HUES6 (cell line): ENCODE measurements around the gene SLC10A6.
"Not testable (repeated sequence)": the region's sequence is repeated elsewhere in the genome, so short reads cannot be mapped to it uniquely, and the experiment has no call there.

Experiments
- H3K27ac ChIP-seq: 2 replicates; pipeline ENCODE4 v1.7.0; 2013; ENCODE audit warnings: low read depth, mild to moderate bottlenecking, low read length, inconsistent platforms
- H3K27me3 ChIP-seq: 2 replicates; pipeline ENCODE4 v1.6.1; 2013; ENCODE audit warnings: low read length; ENCODE audit not compliant: control insufficient read depth, insufficient read depth
- H3K36me3 ChIP-seq: 2 replicates; pipeline ENCODE4 v1.6.1; 2013; ENCODE audit warnings: low read length; ENCODE audit not compliant: control insufficient read depth, insufficient read depth
- H3K4me1 ChIP-seq: 2 replicates; pipeline ENCODE4 v1.6.1; 2013; ENCODE audit warnings: low read length; ENCODE audit not compliant: control insufficient read depth, insufficient read depth
- H3K4me3 ChIP-seq: 2 replicates; pipeline ENCODE4 v1.5.1; 2013; ENCODE audit warnings: low read depth, low read length
- H3K9ac ChIP-seq: one replicate; pipeline ENCODE4 v1.6.1; 2013; ENCODE audit warnings: mild to moderate bottlenecking, low read length
- H3K9me3 ChIP-seq: 2 replicates; pipeline ENCODE4 v1.6.1; 2013; ENCODE audit warnings: low read depth, low read length; ENCODE audit not compliant: control insufficient read depth, insufficient read depth

The SLC10A6 gene

DNA sequence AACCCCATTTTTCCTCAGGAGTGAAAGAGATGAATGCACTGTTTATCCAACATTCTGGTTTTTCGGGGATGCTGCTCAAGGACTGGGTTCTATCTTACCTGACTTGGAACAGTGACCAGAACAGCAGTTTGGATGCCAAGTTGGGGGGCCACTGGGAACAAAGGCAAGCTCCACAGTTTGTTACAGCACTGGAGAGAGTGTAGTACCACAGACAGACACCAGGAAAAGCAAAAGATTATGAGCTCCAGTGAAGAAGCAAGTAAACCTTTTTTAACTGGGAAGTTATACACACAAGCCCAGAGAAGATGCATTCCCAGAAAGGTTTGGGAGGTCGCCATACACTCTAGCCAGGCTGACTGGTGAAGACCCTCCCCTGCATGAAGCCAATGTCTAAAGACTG is 29.5 kb upstream of the SLC10A6 start:
- Histone ChIP-seq H3K27ac (no peak overlapping the region), H3K4me3 (no peak overlapping the region), H3K36me3 (no peaks in the 10 kb centered on the region), H3K9ac (no peak overlapping the region), H3K4me1 (peaks cover 4% of the 10 kb centered on the region; the same call in 1 of the 2 replicates), H3K27me3 (no peaks in the 10 kb centered on the region), H3K9me3 (peaks cover 18% of the 10 kb centered on the region)

DNA sequence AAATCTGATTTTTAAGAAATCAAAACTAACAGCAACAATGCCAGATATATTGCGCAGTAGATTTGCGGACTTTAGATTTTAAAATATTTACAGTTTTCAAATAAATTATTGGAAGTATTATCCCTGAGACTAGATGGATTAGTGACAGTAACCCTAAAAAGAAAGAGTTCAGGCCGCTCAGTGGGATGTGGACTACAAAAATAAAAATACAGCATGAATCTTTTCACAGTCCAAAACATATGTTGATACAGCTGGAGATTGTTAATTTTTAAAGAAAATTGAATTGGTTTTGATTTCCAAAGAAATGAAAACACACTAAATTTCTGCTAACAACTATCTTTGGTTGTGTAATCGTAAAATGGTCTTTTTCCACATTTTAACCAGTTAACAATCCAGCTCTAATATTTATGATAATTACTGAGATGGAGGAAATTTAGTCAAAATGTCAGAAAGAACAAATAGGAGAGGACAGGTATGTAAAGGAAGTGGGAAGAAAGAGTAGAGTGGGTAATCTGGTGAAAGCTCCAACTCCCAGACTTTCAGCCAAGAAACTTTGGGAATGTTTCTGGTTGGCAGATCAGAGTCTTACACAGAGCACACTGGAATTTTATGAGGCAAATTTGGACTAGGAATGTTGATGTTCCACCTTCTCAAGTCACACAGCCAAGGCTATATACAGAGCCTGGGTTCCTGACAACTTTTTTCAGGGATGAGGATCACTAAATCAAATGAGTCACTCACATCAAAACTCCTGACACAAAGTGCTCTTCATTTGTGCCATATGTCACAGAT is 27.9 kb upstream of the SLC10A6 start:
- Histone ChIP-seq H3K9me3 (peaks cover 18% of the 10 kb centered on the region), H3K4me3 (no peak overlapping the region), H3K4me1 (0 out of 2 replicates have a peak, but pooled peaks cover under 1% of the 10 kb centered on the region), H3K27me3 (no peaks in the 10 kb centered on the region), H3K9ac (no peak overlapping the region), H3K27ac (no peak overlapping the region), H3K36me3 (no peaks in the 10 kb centered on the region)

DNA sequence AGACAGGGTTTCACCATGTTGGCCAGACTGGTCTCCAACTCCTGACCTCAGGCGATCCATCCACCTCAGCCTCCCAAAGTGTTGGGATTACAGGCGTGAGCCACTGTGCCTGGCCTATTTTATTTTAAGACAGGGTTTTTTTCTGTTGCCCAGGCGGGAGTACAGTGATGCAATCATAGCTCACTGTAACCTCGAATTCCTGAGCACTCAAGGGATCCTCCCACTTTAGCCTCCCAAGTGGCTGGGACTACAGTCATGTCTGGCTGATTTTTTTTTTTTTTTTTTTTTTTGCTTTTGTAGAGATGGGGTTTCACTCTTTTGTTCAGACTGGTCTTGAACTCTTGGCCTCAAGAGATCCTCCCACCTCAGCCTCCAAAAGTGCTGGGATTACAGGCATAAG is 26.3 kb upstream of the SLC10A6 start:
- not testable (repeated sequence) for H3K27me3 ChIP-seq, H3K4me1 ChIP-seq, H3K9ac ChIP-seq, H3K27ac ChIP-seq, H3K4me3 ChIP-seq, H3K36me3 ChIP-seq
- H3K9me3 ChIP-seq, result peaks cover 14% of the 10 kb centered on the region

DNA sequence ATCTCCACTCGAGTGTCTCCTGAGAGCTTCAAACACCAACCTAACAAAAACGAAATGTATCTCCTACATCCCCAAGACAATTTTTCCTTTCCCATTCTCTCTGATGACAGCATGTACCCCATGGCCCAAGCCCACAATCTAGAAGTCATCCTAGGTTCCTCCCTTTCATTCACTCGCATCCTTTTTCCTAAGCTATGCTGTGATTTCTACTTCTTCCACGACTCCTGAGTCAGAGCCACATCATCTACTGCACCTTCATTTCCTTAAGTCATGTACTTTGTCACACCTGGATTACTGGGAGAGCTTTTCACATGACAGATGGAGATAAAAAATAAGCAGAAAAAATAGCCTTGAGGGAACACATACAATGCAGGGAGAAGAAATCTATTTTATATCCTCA is 23.0 kb upstream of the SLC10A6 start:
- no peak overlapping the region for H3K9ac ChIP-seq
- no peaks in the 10 kb centered on the region for H3K27me3 ChIP-seq
- no peak overlapping the region for H3K27ac ChIP-seq
- H3K4me1 ChIP-seq, result no peaks in the 10 kb centered on the region
- no peak overlapping the region for H3K4me3 ChIP-seq
- no peaks in the 10 kb centered on the region for H3K36me3 ChIP-seq
- no peaks in the 10 kb centered on the region for H3K9me3 ChIP-seq

DNA sequence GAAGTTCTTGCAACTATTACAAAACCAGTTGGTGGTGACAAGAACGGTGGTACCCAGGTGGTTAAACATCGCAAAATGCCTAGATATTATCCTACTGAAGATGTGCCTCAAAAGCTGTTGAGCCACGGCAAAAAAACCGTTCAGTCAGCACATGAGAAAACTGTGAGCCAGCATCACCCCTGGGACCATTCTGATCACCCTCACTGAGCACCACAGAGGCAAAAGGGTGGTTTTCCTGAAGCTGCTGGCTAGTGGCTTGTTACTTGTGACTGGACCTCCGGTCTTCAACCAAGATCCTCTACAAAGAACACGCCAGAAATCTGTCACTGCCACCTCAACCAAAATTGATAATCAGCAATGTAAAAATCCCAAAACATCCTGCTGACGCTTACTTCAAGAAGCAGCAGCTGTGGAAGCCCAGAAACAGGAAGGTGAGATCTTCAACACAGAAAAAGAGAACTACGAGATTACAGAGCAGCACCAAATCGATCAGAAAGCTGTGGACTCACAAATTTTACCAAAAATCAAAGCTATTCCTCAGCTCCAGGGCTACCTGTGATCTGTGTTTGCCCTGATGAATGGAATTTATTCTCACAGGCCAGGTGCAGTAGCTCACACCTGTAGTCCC is 21.4 kb upstream of the SLC10A6 start:
- no peaks in the 10 kb centered on the region for H3K4me1 ChIP-seq
- H3K36me3 ChIP-seq, result no peaks in the 10 kb centered on the region
- no peak overlapping the region for H3K27ac ChIP-seq
- H3K27me3 ChIP-seq, result no peaks in the 10 kb centered on the region
- no peaks in the 10 kb centered on the region for H3K9me3 ChIP-seq
- no peak overlapping the region for H3K9ac ChIP-seq
- no peak overlapping the region for H3K4me3 ChIP-seq

DNA sequence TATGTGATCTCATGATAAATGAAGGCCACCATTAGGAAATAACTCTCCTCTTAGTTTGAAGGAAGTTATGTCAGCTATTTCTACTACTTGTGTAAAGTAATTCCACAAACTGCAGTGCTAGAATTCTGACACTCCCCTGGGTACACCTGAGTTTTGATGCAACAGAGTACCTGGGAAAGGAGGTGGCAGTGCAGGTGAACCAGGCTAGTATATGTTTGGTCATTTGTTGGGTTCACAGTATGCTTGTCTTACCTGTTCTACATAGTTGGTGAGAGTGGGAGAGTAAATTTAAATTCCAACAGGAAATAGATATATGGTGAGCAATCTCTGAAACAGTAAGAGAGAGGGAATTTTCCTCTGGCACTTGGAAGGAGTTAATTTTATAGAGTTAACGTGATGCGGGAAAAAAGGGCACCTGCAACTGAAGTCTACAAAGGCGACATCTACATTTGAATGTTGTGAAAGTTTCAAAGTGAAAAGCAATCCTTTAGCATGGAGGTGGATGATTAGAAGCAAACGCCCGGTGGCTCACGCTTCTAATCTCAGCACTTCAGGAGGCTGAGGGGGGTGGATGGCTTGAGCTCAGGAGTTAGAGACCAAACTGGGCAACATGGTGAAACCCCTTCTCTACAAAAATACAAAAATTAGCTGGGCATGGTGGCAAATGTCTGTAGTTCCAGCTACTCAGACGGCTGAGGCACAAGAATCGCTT is 8.3 kb upstream of the SLC10A6 start:
- H3K4me1 ChIP-seq, result peaks cover 11% of the 10 kb centered on the region
- H3K9me3 ChIP-seq, result no peaks in the 10 kb centered on the region
- no peak overlapping the region for H3K9ac ChIP-seq
- no peaks in the 10 kb centered on the region for H3K36me3 ChIP-seq
- H3K27ac ChIP-seq, result no peak overlapping the region
- H3K27me3 ChIP-seq, result peaks cover 42% of the 10 kb centered on the region
- H3K4me3 ChIP-seq, result 0 out of 2 replicates have a peak overlapping the region, but pooled peaks have one; percentile 16

DNA sequence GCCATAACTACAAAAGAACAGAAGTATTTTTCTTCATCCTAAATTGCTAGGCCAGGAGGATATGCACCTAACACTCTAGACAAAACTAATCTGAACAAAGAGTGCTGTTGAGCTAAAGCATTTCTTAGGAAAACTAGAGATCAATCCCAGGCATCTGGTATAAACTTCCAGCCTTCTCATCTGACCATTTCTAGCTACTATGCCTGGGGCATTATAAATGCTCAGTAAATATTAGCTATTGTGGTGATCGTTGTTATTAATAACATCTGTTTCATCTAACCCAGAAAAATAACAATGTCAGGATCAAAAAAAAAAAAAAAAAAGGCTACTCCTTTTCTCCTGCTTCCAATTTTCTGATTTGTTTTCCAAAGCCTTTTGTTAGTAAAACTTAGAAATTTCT is 7.7 kb upstream of the SLC10A6 start:
- Histone ChIP-seq H3K4me1 (peaks cover 11% of the 10 kb centered on the region), H3K9me3 (no peaks in the 10 kb centered on the region), H3K27me3 (peaks cover 42% of the 10 kb centered on the region), H3K36me3 (no peaks in the 10 kb centered on the region), H3K27ac (no peak overlapping the region), H3K4me3 (no peak overlapping the region), H3K9ac (no peak overlapping the region)

DNA sequence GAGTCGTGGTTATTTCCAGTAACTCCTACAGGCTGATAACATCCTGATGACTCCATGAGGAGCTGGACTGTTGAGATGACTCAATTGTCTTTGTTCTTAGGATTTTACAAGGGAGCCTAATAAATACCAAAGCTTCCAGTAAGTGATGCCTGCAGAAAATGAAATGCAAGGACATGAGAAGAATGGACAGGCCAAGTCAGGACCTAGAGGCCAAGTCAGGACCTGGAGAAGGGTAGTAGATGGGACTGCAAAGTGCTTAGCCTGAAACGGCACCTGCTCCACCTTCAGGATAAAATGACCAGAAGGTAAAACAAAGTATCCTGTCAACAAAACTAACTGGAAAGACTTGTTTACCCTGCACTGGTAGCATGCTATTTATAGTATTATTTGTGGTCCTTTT is 6.4 kb upstream of the SLC10A6 start:
- Histone ChIP-seq H3K36me3 (no peaks in the 10 kb centered on the region), H3K9ac (no peak overlapping the region), H3K9me3 (no peaks in the 10 kb centered on the region), H3K27ac (no peak overlapping the region), H3K27me3 (peaks cover 39% of the 10 kb centered on the region), H3K4me3 (no peak overlapping the region), H3K4me1 (peaks cover 11% of the 10 kb centered on the region)

DNA sequence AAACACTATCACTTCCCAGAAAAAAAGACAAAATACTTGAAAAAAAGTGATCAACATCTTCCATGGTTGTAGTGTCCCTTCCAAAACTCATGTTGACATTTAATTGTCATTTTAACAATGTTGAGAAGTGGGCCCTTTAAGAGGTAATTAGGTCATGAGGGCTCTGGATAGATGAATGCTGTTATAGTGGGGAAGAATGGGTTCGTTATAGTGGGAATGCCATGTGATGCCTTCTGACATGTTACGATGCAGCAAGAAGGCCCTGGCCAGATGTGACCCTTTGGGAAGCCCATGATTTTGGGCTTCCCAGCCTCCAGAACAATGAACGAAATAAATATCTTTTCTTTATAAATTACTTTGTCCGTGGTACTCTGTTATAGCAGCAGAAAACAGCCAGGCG is 4.0 kb upstream of the SLC10A6 start:
- H3K27me3 ChIP-seq, result peaks cover 26% of the 10 kb centered on the region
- no peak overlapping the region for H3K9ac ChIP-seq
- H3K4me1 ChIP-seq, result peaks cover 9% of the 10 kb centered on the region
- no peaks in the 10 kb centered on the region for H3K9me3 ChIP-seq
- no peak overlapping the region for H3K4me3 ChIP-seq
- no peak overlapping the region for H3K27ac ChIP-seq
- H3K36me3 ChIP-seq, result no peaks in the 10 kb centered on the region

DNA sequence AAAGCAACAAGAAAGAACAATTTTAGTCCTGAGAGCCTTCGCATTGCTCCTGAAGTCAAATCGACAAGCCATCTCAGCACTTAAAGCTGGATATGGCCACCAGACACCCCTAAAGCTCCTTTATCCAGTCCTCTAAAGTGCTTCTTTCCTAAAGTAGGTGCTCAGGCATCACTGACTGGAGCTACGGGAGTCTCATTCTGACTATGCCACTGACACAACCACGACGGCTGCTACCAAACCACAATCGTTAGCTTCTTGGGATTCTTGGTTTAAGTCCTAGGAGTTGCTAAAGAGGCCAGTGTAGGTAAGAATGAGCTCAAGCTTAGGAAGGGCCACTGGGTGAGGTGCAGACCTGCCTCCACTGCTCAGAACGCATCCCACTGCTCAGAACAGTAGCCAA is 1.0 kb downstream of the SLC10A6 start:
- Histone ChIP-seq H3K27me3 (no peaks in the 10 kb centered on the region), H3K36me3 (no peaks in the 10 kb centered on the region), H3K9me3 (no peaks in the 10 kb centered on the region), H3K4me1 (peaks cover 4% of the 10 kb centered on the region; the same call in 1 of the 2 replicates), H3K4me3 (no peak overlapping the region), H3K27ac (no peak overlapping the region), H3K9ac (no peak overlapping the region)

DNA sequence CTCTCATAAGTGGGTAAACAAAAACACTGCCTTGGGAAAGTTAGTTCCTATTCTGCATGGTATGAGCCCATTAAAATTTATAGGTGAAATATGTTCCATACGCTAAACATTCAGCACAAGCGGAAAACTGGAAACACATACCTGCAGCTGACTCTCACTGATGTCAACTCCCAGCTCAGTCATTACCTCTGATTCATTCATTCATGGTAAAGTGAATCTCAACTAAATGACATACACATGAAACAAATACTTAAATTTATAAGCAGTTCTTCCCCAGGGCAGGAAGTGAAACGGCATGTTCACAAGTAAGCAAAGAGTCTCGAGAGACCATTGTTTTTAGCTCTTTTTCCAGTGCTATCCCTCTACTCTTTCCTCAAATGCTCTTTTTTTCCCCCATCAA is 1.6 kb downstream of the SLC10A6 start:
- H3K4me1 ChIP-seq, result peaks cover 4% of the 10 kb centered on the region; the same call in 1 of the 2 replicates
- no peaks in the 10 kb centered on the region for H3K9me3 ChIP-seq
- no peak overlapping the region for H3K4me3 ChIP-seq
- no peak overlapping the region for H3K9ac ChIP-seq
- H3K27me3 ChIP-seq, result no peaks in the 10 kb centered on the region
- no peaks in the 10 kb centered on the region for H3K36me3 ChIP-seq
- no peak overlapping the region for H3K27ac ChIP-seq
